ENCODE data around the gene ACKR3.

DNA sequence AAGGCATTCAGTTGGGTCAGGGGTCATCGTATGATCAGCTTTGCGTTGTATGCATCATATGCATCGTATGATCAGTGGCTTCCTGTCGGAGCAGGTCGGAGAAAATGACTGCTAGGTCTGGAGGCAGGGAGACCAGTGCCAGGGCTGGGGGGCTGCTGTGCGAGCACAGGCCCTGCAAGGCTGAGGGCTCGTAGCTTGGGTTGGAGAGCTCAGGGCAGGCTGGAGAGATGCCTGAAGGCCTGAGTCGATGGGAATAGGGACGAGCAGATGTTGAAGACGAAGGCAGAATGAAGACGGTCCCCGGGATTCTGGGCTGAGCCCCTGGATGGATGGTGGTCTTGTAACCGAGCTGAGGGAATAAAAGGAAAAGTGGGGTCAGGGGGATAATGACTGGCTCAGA is 25.3 kb upstream of the ACKR3 start:
- TF ChIP-seq POLR2AphosphoS5 (IDR thresholded peaks at IDR 0.05), result no peak
- TF ChIP-seq, protein P1, sequence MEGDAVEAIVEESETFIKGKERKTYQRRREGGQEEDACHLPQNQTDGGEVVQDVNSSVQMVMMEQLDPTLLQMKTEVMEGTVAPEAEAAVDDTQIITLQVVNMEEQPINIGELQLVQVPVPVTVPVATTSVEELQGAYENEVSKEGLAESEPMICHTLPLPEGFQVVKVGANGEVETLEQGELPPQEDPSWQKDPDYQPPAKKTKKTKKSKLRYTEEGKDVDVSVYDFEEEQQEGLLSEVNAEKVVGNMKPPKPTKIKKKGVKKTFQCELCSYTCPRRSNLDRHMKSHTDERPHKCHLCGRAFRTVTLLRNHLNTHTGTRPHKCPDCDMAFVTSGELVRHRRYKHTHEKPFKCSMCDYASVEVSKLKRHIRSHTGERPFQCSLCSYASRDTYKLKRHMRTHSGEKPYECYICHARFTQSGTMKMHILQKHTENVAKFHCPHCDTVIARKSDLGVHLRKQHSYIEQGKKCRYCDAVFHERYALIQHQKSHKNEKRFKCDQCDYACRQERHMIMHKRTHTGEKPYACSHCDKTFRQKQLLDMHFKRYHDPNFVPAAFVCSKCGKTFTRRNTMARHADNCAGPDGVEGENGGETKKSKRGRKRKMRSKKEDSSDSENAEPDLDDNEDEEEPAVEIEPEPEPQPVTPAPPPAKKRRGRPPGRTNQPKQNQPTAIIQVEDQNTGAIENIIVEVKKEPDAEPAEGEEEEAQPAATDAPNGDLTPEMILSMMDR (IDR thresholded peaks at IDR 0.05), result no peak

Measured in breast epithelium (tissue), 3 donors.